Psoas muscle (tissue), 8 donors: ENCODE results near the gene KCNJ12. TPM values are rescaled to one million over a fixed set of nuclear protein-coding genes. Genes with fewer than 3 reads are reported as not detected.

ENCODE experiments used
- ATAC-seq, 4 donors: fragments of 200-7000 bp; cut with Tn5 transposase; one replicate each; pipeline ENCODE4 v1.9.1; 2020; ENCODE audit warnings: moderate library complexity in 3 of 4, mild to moderate bottlenecking in 2 of 4
- DNase-seq, 2 donors: peaks; one replicate each; pipeline ENCODE4 v3.0.0-alpha.2; 2020
- H3K27ac ChIP-seq: fragments of 200-600 bp; one replicate; pipeline ENCODE4 v1.8.0; 2022
- H3K27me3 ChIP-seq, 3 donors: fragments of 200-600 bp in 1 of 3; one replicate each; pipeline versions ENCODE4 v1.6.1 to v1.8.0; 2013 to 2022; ENCODE audit warnings: low read length in 2 of 3, mild to moderate bottlenecking in 2 of 3, moderate library complexity in 1 of 3; ENCODE audit not compliant: insufficient read depth in 3 of 3
- H3K36me3 ChIP-seq, 2 donors: fragments of 200-600 bp in 1 of 2; one replicate each; pipeline versions ENCODE4 v1.6.1 to v1.8.0; 2013 to 2022; ENCODE audit warnings: low read depth in 1 of 2, mild to moderate bottlenecking in 1 of 2, moderate library complexity in 1 of 2; ENCODE audit not compliant: insufficient read depth in 1 of 2
- H3K4me1 ChIP-seq: fragments of 200-600 bp; one replicate; pipeline ENCODE4 v1.8.0; 2022
- H3K4me3 ChIP-seq: fragments of 200-600 bp; one replicate; pipeline ENCODE4 v1.8.0; 2022; ENCODE audit warnings: mild to moderate bottlenecking
- H3K9me3 ChIP-seq: fragments of 200-600 bp; one replicate; pipeline ENCODE4 v1.8.0; 2022
- CTCF ChIP-seq: fragments of 200-600 bp; IDR thresholded peaks from one replicate; pipeline ENCODE4 v1.8.0; 2022; ENCODE audit warnings: antibody characterized with exemption
- WGBS, 3 donors: extraction: QIAGEN DNeasy Blood & Tissue Kit; methylation state at CpG; one replicate each; pipeline versions ENCODE4 v1.1.6 to v1.1.7; 2013; 5-methylcytosine and 5-hydroxymethylcytosine counted together
- intact Hi-C, 2 donors: fragments of 100-400 bp; cut with DNase I; formaldehyde crosslinking; loops; one replicate each; pipeline versions ENCODE4 v1.11.0 to v1.14.2; 2022
- polyA plus RNA-seq, 3 donors: library from polyadenylated mRNA; stranded (reverse); fragments of 200-250 nt; gene quantifications; one replicate each; pipeline ENCODE4 v1.2.3, GENCODE V29; 2013
- total RNA-seq, 4 donors: library from RNA; stranded (reverse); fragmentation: NEBNext Ultra II Directional in 2 of 4; extraction: Animal tissue kit (Norgen Biotek cat#: 25700) in 2 of 4; gene quantifications; one replicate each; pipeline versions ENCODE4 v1.2.1 to v1.2.4, GENCODE V29; 2021 to 2023
- donor health status: healthy with polysubstance abuse.
- donor health status: DM: no; HTN: no; CAD: no; lungs with moderate emphysema.
- donor health status: Bipolar disorder and iron deficiency.
- donor health status: healthy.
- donor health status: DM: yes; HTN: yes; CAD: no.
- donor health status: DM: no; HTN: no; CAD: no.
- donor health status: DM: no; HTN: no; CAD: no.
- donor health status: DM: yes; HTN: yes; CAD: no.

Gene KCNJ12
- total and polyA plus RNA-seq, 7 donors: 5.2 to 42.7 (median 19.3) TPM

GRCh38 chr17:21351366-21352065, 24.6 kb upstream of the KCNJ12 start:
- H3K9me3 ChIP-seq: no peaks in the 10 kb centered on the region
- no peaks in the 10 kb centered on the region for H3K4me1 ChIP-seq
- H3K27ac ChIP-seq: no peak overlapping the region
- no peaks in the 10 kb centered on the region for H3K36me3 ChIP-seq
- 74 to 78% (median 74%) methylated on average over 3 of the region's 3 CpGs for WGBS, 3 donors
- H3K27me3 ChIP-seq: no peaks in the 10 kb centered on the region
- H3K4me3 ChIP-seq: no peak overlapping the region
- ATAC-seq: no peak
- no peak for TF ChIP-seq CTCF
- peak in 1 of 2 donors; percentile 24 for DNase-seq
- intact Hi-C loops: no loop called here

GRCh38 chr17:21352221-21352980, 23.8 kb upstream of the KCNJ12 start:
- H3K9me3 ChIP-seq: no peaks in the 10 kb centered on the region
- ATAC-seq: no peak
- H3K4me1 ChIP-seq: no peaks in the 10 kb centered on the region
- no peak for TF ChIP-seq CTCF
- DNase-seq: peak in 1 of 2 donors; percentile 38
- no peaks in the 10 kb centered on the region for H3K27me3 ChIP-seq
- intact Hi-C loops: no loop called here
- H3K36me3 ChIP-seq: no peaks in the 10 kb centered on the region
- no peak overlapping the region for H3K27ac ChIP-seq
- 90 to 95% (median 93%) methylated on average over 20 to 23 of the region's 23 CpGs for WGBS, 3 donors
- no peak overlapping the region for H3K4me3 ChIP-seq

- TF ChIP-seq CTCF: no peak
- 88 to 93% (median 89%) methylated on average over 8 of the region's 8 CpGs for WGBS, 3 donors
- no peaks in the 10 kb centered on the region for H3K27me3 ChIP-seq
- H3K36me3 ChIP-seq: no peaks in the 10 kb centered on the region
- intact Hi-C loops: no loop called here
- no peaks in the 10 kb centered on the region for H3K4me1 ChIP-seq
- H3K4me3 ChIP-seq: no peak overlapping the region
- no peak overlapping the region for H3K27ac ChIP-seq
- ATAC-seq: no peak
- no peaks in the 10 kb centered on the region for H3K9me3 ChIP-seq
- no peak for DNase-seq
Measured at GRCh38 chr17:21352981-21353265, 23.2 kb upstream of the KCNJ12 start.

- no peaks in the 10 kb centered on the region for H3K27me3 ChIP-seq
- intact Hi-C loops: no loop called here
- no peak overlapping the region for H3K27ac ChIP-seq
- DNase-seq (peak in 1 of 2 donors; percentile 45), ATAC-seq (peak in 1 of 4 donors; percentile 36)
- no peak for TF ChIP-seq CTCF
- no peaks in the 10 kb centered on the region for H3K36me3 ChIP-seq
- no peak overlapping the region for H3K4me3 ChIP-seq
- H3K9me3 ChIP-seq: no peaks in the 10 kb centered on the region
- 82 to 86% (median 83%) methylated on average over 13 of the region's 13 CpGs for WGBS, 3 donors
- H3K4me1 ChIP-seq: no peaks in the 10 kb centered on the region
Measured at GRCh38 chr17:21353326-21354010, 22.7 kb upstream of the KCNJ12 start.
